ENCODE measurements around the gene GALNT17. TPM values are rescaled to one million over a fixed set of nuclear protein-coding genes. Genes with fewer than 3 reads are reported as not detected.

The GALNT17 gene
- total and polyA plus RNA-seq, 5 donors from 2014 or later, result not detected

DNA sequence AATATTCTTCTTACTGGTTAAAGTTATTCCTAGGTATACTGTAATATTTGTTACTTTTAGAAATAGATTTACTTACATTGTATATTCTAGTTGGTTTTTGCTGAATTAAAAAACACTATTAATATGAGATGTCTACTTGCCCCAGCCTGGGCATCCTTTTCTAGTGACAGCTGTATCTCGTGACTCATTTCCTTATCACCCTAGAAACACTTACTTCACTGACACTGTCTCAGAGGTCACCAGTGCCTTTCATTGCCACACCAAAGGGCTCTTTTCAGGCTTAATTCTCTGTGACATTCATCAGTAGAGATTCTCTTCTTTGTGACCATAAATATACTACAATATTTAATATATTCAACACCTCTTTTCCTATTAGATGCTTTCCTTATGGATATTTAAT is 194.7 kb downstream of the GALNT17 start:
- Mint-ChIP-seq H3K9me3 (peaks cover 0 to 26% (median 8%) of the 10 kb centered on the region in 7 donors), H3K4me1 (no peaks in the 10 kb centered on the region), H3K4me3 (no peak overlapping the region), H3K36me3 (no peaks in the 10 kb centered on the region), H3K27me3 (no peaks in the 10 kb centered on the region), H3K27ac (no peak overlapping the region)
- H3K9me3 ChIP-seq (ENCODE audit: control insufficient read depth in 2 of 2, low read length in 2 of 2), result peaks cover 0 to 3% of the 10 kb centered on the region in 2 experiments
- no peaks in the 10 kb centered on the region for H3K4me1 ChIP-seq (ENCODE audit: control insufficient read depth, insufficient read depth, low read length, poor library complexity, severe bottlenecking)
- no peak overlapping the region for H3K27ac ChIP-seq (ENCODE audit: insufficient read depth, low read length, poor library complexity, severe bottlenecking)
- no peak overlapping the region for H3K4me3 ChIP-seq (ENCODE audit: low read depth, low read length)
- ATAC-seq (ENCODE audit: low read depth in 2 of 2) (no peak), DNase-seq (no peak)
- no peaks in the 10 kb centered on the region for H3K27me3 ChIP-seq (ENCODE audit: control insufficient read depth, insufficient read depth, low read length)
- no peaks in the 10 kb centered on the region for H3K36me3 ChIP-seq (ENCODE audit: control insufficient read depth, insufficient read depth, low read length)

DNA sequence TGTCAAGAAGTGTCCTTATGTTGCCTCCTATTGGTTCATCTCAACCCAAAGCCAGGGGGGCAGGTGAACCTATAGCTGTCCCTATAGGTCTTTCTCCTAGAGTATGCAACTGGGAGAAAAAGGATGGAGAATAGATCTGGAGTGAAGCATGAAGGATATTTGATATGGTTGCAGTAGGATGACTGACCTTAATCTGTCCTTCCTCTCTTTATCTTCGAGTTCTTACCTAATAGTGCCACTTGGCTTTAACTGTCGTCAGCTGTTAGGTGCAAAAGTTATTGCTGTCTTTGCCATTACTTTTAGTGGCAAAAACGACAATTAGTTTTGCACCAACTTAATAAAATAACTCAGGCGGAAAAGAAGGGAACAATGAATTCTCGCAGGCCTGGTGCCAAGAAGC is 196.0 kb downstream of the GALNT17 start:
- Histone ChIP-seq H3K4me3 (ENCODE audit: low read depth, low read length) (no peak overlapping the region), H3K27me3 (ENCODE audit: control insufficient read depth, insufficient read depth, low read length) (no peaks in the 10 kb centered on the region), H3K9me3 (ENCODE audit: control insufficient read depth in 2 of 2, low read length in 2 of 2) (no peaks in the 10 kb centered on the region), H3K4me1 (ENCODE audit: control insufficient read depth, insufficient read depth, low read length, poor library complexity, severe bottlenecking) (no peaks in the 10 kb centered on the region), H3K27ac (ENCODE audit: insufficient read depth, low read length, poor library complexity, severe bottlenecking) (no peak overlapping the region), H3K36me3 (ENCODE audit: control insufficient read depth, insufficient read depth, low read length) (no peaks in the 10 kb centered on the region)
- H3K36me3 Mint-ChIP-seq, result no peaks in the 10 kb centered on the region
- peaks cover 0 to 22% (median 8%) of the 10 kb centered on the region in 7 donors for H3K9me3 Mint-ChIP-seq
- no peaks in the 10 kb centered on the region for H3K4me1 Mint-ChIP-seq
- ATAC-seq (ENCODE audit: low read depth in 2 of 2), result no peak
- H3K27me3 Mint-ChIP-seq, result no peaks in the 10 kb centered on the region
- DNase-seq, result no peak
- H3K27ac Mint-ChIP-seq, result no peak overlapping the region
- H3K4me3 Mint-ChIP-seq, result no peak overlapping the region

DNA sequence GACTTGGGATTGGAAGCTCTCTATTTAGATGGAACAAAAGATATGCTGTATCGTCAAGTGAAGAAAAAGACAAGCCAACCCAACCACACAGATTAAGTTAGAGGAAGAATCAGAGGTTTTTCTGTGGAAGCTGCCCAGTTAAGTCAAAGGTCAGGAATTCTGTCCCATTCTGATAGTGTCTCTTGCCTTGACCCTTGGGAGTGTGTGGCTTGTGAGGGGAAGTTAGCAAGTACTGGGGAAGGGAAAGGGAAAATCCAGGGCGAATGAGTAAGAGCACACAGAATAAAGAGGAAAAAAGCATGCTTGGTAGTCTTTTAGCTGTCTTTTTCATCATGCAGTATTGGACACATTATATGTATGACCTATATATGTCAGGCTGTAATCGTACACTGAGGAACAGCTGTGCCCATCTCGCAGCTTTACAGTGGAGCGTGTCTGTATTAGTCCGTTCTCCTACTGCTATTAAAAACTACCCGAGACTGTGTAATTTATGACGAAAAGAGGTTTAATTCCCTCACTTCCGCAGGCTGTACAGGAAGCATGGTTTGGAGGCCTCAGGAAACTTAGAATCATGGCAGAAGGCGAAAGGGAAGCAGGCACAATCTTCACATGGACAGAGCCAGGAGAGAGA is 197.2 kb downstream of the GALNT17 start:
- H3K4me3 Mint-ChIP-seq, result no peak overlapping the region
- Histone ChIP-seq H3K4me1 (ENCODE audit: control insufficient read depth, insufficient read depth, low read length, poor library complexity, severe bottlenecking) (no peaks in the 10 kb centered on the region), H3K4me3 (ENCODE audit: low read depth, low read length) (no peak overlapping the region), H3K27ac (ENCODE audit: insufficient read depth, low read length, poor library complexity, severe bottlenecking) (no peak overlapping the region), H3K9me3 (ENCODE audit: control insufficient read depth in 2 of 2, low read length in 2 of 2) (no peaks in the 10 kb centered on the region), H3K36me3 (ENCODE audit: control insufficient read depth, insufficient read depth, low read length) (no peaks in the 10 kb centered on the region), H3K27me3 (ENCODE audit: control insufficient read depth, insufficient read depth, low read length) (no peaks in the 10 kb centered on the region)
- H3K27ac Mint-ChIP-seq, result no peak overlapping the region
- ATAC-seq (ENCODE audit: low read depth in 2 of 2) (no peak), DNase-seq (no peak)
- H3K9me3 Mint-ChIP-seq, result peaks cover 0 to 18% (median 5%) of the 10 kb centered on the region in 7 donors
- no peaks in the 10 kb centered on the region for H3K36me3 Mint-ChIP-seq
- H3K4me1 Mint-ChIP-seq, result no peaks in the 10 kb centered on the region
- H3K27me3 Mint-ChIP-seq, result no peaks in the 10 kb centered on the region

DNA sequence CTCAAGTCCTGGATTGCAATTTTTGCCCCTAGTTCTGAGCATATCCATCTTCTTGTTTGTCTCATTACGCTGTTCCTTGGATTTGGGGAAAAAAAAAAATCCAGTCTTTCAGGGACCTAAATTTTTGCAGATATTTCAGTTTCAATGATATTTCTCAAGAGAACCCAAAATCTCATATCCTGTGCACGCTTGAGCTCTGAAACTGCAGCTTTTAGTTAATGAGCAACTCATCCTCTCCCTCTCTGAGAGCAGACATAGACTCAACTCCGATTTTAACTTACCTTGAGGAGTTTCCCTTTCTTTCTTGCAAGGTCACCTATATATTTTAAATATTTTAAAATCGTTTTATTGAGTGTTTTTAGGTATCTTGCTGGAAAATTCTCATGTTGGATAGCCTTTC is 200.3 kb downstream of the GALNT17 start:
- no peak overlapping the region for H3K27ac Mint-ChIP-seq
- Histone ChIP-seq H3K4me3 (ENCODE audit: low read depth, low read length) (no peak overlapping the region), H3K27ac (ENCODE audit: insufficient read depth, low read length, poor library complexity, severe bottlenecking) (no peak overlapping the region), H3K27me3 (ENCODE audit: control insufficient read depth, insufficient read depth, low read length) (no peaks in the 10 kb centered on the region), H3K4me1 (ENCODE audit: control insufficient read depth, insufficient read depth, low read length, poor library complexity, severe bottlenecking) (no peaks in the 10 kb centered on the region), H3K9me3 (ENCODE audit: control insufficient read depth in 2 of 2, low read length in 2 of 2) (no peaks in the 10 kb centered on the region), H3K36me3 (ENCODE audit: control insufficient read depth, insufficient read depth, low read length) (no peaks in the 10 kb centered on the region)
- no peaks in the 10 kb centered on the region for H3K36me3 Mint-ChIP-seq
- DNase-seq (no peak), ATAC-seq (ENCODE audit: low read depth in 2 of 2) (no peak)
- H3K4me1 Mint-ChIP-seq, result no peaks in the 10 kb centered on the region
- H3K9me3 Mint-ChIP-seq, result peaks cover 0 to 17% (median 8%) of the 10 kb centered on the region in 7 donors
- H3K27me3 Mint-ChIP-seq, result no peaks in the 10 kb centered on the region
- H3K4me3 Mint-ChIP-seq, result no peak overlapping the region

DNA sequence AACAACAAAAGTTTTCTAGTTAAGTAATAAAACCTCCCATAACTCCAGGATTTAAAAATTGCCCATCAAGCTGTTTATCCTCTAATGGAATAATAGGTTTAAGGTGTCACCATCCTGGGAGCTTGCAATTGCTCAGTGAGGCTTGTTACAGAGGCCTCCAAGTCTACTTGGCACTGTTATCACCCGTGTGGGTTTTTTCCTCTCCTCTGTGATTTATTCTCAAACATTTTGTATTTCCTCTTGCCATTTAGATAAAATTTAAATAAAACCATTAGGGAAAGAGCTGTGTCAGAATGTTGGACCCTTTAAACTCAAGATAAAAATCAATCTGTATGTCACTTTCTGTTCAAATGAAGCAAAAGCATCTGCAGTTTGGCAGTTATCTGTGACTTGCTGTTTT is 202.6 kb downstream of the GALNT17 start:
- no peaks in the 10 kb centered on the region for H3K27me3 ChIP-seq (ENCODE audit: control insufficient read depth, insufficient read depth, low read length)
- Mint-ChIP-seq H3K27me3 (no peaks in the 10 kb centered on the region), H3K4me3 (no peak overlapping the region), H3K4me1 (no peaks in the 10 kb centered on the region), H3K36me3 (no peaks in the 10 kb centered on the region), H3K9me3 (peaks cover 0 to 20% (median 9%) of the 10 kb centered on the region in 7 donors), H3K27ac (no peak overlapping the region)
- ATAC-seq (ENCODE audit: low read depth in 2 of 2) (no peak), DNase-seq (no peak)
- no peak overlapping the region for H3K4me3 ChIP-seq (ENCODE audit: low read depth, low read length)
- H3K36me3 ChIP-seq (ENCODE audit: control insufficient read depth, insufficient read depth, low read length), result no peaks in the 10 kb centered on the region
- no peak overlapping the region for H3K27ac ChIP-seq (ENCODE audit: insufficient read depth, low read length, poor library complexity, severe bottlenecking)
- no peaks in the 10 kb centered on the region for H3K4me1 ChIP-seq (ENCODE audit: control insufficient read depth, insufficient read depth, low read length, poor library complexity, severe bottlenecking)
- peaks cover 0 to 4% of the 10 kb centered on the region in 2 experiments for H3K9me3 ChIP-seq (ENCODE audit: control insufficient read depth in 2 of 2, low read length in 2 of 2)

DNA sequence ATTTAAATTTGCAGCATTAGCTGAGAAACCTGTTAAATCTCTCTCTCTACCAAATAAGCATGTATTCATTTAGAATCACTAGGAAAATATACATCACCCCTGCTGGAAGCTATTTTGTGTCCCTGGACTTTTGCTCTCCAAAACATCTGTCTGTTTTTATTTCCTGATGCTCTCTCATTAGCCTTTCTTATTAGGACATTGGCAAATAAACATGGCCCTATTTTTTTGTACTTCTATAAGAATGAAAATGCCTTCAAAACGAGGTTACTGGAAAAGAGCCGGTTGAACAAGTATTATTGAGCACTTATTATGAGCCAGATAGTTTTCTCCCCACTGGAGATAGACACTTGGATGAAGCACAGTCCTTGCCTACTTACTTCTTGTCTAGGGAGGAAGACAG is 206.9 kb downstream of the GALNT17 start:
- H3K27ac Mint-ChIP-seq, result no peak overlapping the region
- Histone ChIP-seq H3K27ac (ENCODE audit: insufficient read depth, low read length, poor library complexity, severe bottlenecking) (no peak overlapping the region), H3K4me3 (ENCODE audit: low read depth, low read length) (no peak overlapping the region), H3K36me3 (ENCODE audit: control insufficient read depth, insufficient read depth, low read length) (no peaks in the 10 kb centered on the region), H3K9me3 (ENCODE audit: control insufficient read depth in 2 of 2, low read length in 2 of 2) (peaks cover 0 to 7% of the 10 kb centered on the region in 2 experiments), H3K27me3 (ENCODE audit: control insufficient read depth, insufficient read depth, low read length) (no peaks in the 10 kb centered on the region), H3K4me1 (ENCODE audit: control insufficient read depth, insufficient read depth, low read length, poor library complexity, severe bottlenecking) (no peaks in the 10 kb centered on the region)
- ATAC-seq (ENCODE audit: low read depth in 2 of 2) (no peak), DNase-seq (no peak)
- H3K4me3 Mint-ChIP-seq, result no peak overlapping the region
- H3K4me1 Mint-ChIP-seq, result no peaks in the 10 kb centered on the region
- H3K9me3 Mint-ChIP-seq, result peaks cover 0 to 26% (median 8%) of the 10 kb centered on the region in 7 donors
- no peaks in the 10 kb centered on the region for H3K36me3 Mint-ChIP-seq
- H3K27me3 Mint-ChIP-seq, result no peaks in the 10 kb centered on the region

DNA sequence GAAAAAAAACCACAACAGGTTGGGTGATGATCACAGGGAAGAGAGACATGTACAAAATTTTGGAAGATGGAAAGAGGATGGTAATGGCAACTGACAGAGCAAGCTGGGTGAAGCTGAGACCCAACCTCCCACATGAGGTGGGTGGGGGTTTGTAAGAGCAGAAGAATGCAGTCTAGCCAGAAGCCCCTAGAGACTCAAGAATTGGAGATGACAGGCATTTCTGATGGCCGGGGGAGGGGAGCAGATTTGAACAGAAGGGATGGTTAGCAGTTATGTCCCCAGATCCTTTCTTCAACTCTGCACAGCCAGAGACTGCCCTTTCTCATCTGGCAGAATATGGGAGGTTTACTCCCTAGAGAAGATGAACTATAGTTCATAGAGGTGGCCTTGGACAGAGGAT is 208.0 kb downstream of the GALNT17 start:
- no peak overlapping the region for H3K27ac ChIP-seq (ENCODE audit: insufficient read depth, low read length, poor library complexity, severe bottlenecking)
- Mint-ChIP-seq H3K4me3 (no peak overlapping the region), H3K9me3 (peaks cover 0 to 36% (median 12%) of the 10 kb centered on the region in 7 donors), H3K27ac (no peak overlapping the region), H3K4me1 (no peaks in the 10 kb centered on the region), H3K27me3 (no peaks in the 10 kb centered on the region), H3K36me3 (no peaks in the 10 kb centered on the region)
- ATAC-seq (ENCODE audit: low read depth in 2 of 2) (no peak), DNase-seq (no peak)
- no peaks in the 10 kb centered on the region for H3K27me3 ChIP-seq (ENCODE audit: control insufficient read depth, insufficient read depth, low read length)
- no peaks in the 10 kb centered on the region for H3K4me1 ChIP-seq (ENCODE audit: control insufficient read depth, insufficient read depth, low read length, poor library complexity, severe bottlenecking)
- H3K4me3 ChIP-seq (ENCODE audit: low read depth, low read length), result no peak overlapping the region
- H3K36me3 ChIP-seq (ENCODE audit: control insufficient read depth, insufficient read depth, low read length), result no peaks in the 10 kb centered on the region
- peaks cover 3 to 7% of the 10 kb centered on the region in 2 experiments for H3K9me3 ChIP-seq (ENCODE audit: control insufficient read depth in 2 of 2, low read length in 2 of 2)

DNA sequence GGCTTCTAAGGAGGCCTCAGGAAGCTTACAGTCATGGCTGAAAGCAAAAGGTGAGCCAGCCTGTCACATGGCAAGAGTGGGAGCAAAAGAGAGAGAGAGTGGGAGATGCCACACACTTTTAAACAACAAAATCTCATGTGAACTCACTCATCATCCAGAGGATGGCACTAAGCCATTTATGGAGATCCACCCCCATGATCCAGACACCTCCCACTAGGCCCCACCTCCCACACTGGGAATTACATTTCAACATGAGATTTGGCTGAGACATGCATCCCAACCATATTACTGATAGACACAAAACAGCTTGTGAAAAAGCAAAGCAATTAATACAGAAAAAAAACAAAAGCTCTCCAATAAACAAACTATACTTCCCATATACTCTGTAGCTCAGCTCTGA is 210.3 kb downstream of the GALNT17 start:
- Mint-ChIP-seq H3K27ac (no peak overlapping the region), H3K4me3 (no peak overlapping the region), H3K27me3 (no peaks in the 10 kb centered on the region), H3K36me3 (no peaks in the 10 kb centered on the region), H3K9me3 (peaks cover 1 to 38% (median 12%) of the 10 kb centered on the region in 7 donors), H3K4me1 (no peaks in the 10 kb centered on the region)
- Histone ChIP-seq H3K4me3 (ENCODE audit: low read depth, low read length) (no peak overlapping the region), H3K27me3 (ENCODE audit: control insufficient read depth, insufficient read depth, low read length) (no peaks in the 10 kb centered on the region), H3K27ac (ENCODE audit: insufficient read depth, low read length, poor library complexity, severe bottlenecking) (no peak overlapping the region), H3K4me1 (ENCODE audit: control insufficient read depth, insufficient read depth, low read length, poor library complexity, severe bottlenecking) (no peaks in the 10 kb centered on the region), H3K9me3 (ENCODE audit: control insufficient read depth in 2 of 2, low read length in 2 of 2) (peaks cover 3 to 7% of the 10 kb centered on the region in 2 experiments), H3K36me3 (ENCODE audit: control insufficient read depth, insufficient read depth, low read length) (no peaks in the 10 kb centered on the region)
- DNase-seq (no peak), ATAC-seq (ENCODE audit: low read depth in 2 of 2) (no peak)
